GM12878 (cell line): ENCODE data around the gene IL11. TPM values are rescaled to one million over a fixed set of nuclear protein-coding genes. Genes with fewer than 3 reads are reported as not detected.

ENCODE experiments used
- ATAC-seq: fragments of 200-7000 bp; cut with Tn5 transposase; 3 replicates; pipeline ENCODE4 v1.9.1; 2020; ENCODE audit warnings: mild to moderate bottlenecking, moderate library complexity
- BruUV-seq: library from RNA; stranded (reverse); fragments of 400-500 nt; replicated peaks from 2 replicates; lab custom pipeline; 2021; lab: Mats Ljungman, UMichigan
- CTCF ChIA-PET: fragments of 300-600 bp; sonication (Branson Sonifier 250); formaldehyde crosslinking; extraction: SDS; loops from one replicate; lab custom pipeline; 2021; ENCODE audit warnings: inconsistent platforms; lab: Yijun Ruan, JAX
- POLR2A ChIA-PET: fragments of 350-600 bp; formaldehyde crosslinking; extraction: SDS; loops from one replicate; lab custom pipeline; 2021; ENCODE audit warnings: inconsistent platforms; lab: Charles Lee
- RAD21 ChIA-PET: fragments of 300-600 bp; sonication (Branson Sonifier 250); formaldehyde crosslinking; loops from one replicate; lab custom pipeline; 2023; ENCODE audit warnings: antibody characterized with exemption; ENCODE audit not compliant: unreplicated experiment; lab: Charles Lee
- SMC1A ChIA-PET: fragments of 300-600 bp; sonication (Branson Sonifier 250); formaldehyde crosslinking; loops from one replicate; lab custom pipeline; 2023; ENCODE audit not compliant: unreplicated experiment, uncharacterized antibody; lab: Charles Lee
- DNase-seq: peaks from one replicate; pipeline ENCODE4 v3.0.0-alpha.2; 2011; ENCODE audit warnings: low read depth, low spot score
- FAIRE-seq: peaks from 3 replicates; lab custom pipeline; 2011; peaks lifted over from hg19 to GRCh38; lab: Jason Lieb, UNC
- H2AFZ ChIP-seq: 2 replicates; pipeline ENCODE4 v1.6.0; 2011; ENCODE audit warnings: low read depth, low read length, control low read depth; ENCODE audit not compliant: control insufficient read depth
- H3K27ac ChIP-seq: 2 replicates; pipeline ENCODE4 v1.5.1; 2011; ENCODE audit warnings: control low read depth; ENCODE audit not compliant: control insufficient read depth, insufficient read depth
- H3K27me3 ChIP-seq, 2 experiments: replicated peaks in 1 of 2; 2 replicates each; pipeline versions ENCODE4 v1.6.0 to v1.6.1; 2011; ENCODE audit warnings: low read length in 1 of 2; ENCODE audit not compliant: control insufficient read depth in 2 of 2, insufficient read depth in 2 of 2
- H3K36me3 ChIP-seq, 2 experiments: 2 replicates each; pipeline ENCODE4 v1.5.1; 2011; ENCODE audit warnings: low read length in 1 of 2; ENCODE audit not compliant: control insufficient read depth in 2 of 2, insufficient read depth in 2 of 2
- H3K4me1 ChIP-seq: 2 replicates; pipeline ENCODE4 v1.6.1; 2011; ENCODE audit warnings: mild to moderate bottlenecking, low read length, moderate library complexity, mixed read lengths; ENCODE audit not compliant: control insufficient read depth, insufficient read depth
- H3K4me2 ChIP-seq: 2 replicates; pipeline ENCODE4 v1.6.0; 2011; ENCODE audit warnings: control low read depth; ENCODE audit not compliant: control insufficient read depth, insufficient read depth
- H3K4me3 ChIP-seq: fragments of 200-600 bp; sonication (generic); 2 replicates; pipeline ENCODE4 v1.5.1; 2016
- H3K79me2 ChIP-seq: 2 replicates; pipeline ENCODE4 v1.6.0; 2011; ENCODE audit warnings: low read length; ENCODE audit not compliant: control insufficient read depth, insufficient read depth
- H3K9ac ChIP-seq: 2 replicates; pipeline ENCODE4 v1.8.0; 2011; ENCODE audit warnings: low read length, control low read depth, mixed read lengths; ENCODE audit not compliant: control insufficient read depth, insufficient read depth
- H3K9me3 ChIP-seq: replicated peaks from 3 replicates; pipeline ENCODE4 v1.5.1; 2011; ENCODE audit warnings: mild to moderate bottlenecking, low read length; ENCODE audit not compliant: control insufficient read depth, insufficient read depth
- H4K20me1 ChIP-seq: 2 replicates; pipeline ENCODE4 v1.6.0; 2011; ENCODE audit not compliant: control insufficient read depth, insufficient read depth
- CHD4 ChIP-seq: fragments of 200-600 bp; sonication (generic); IDR thresholded peaks from 2 replicates; pipeline ENCODE4 v1.6.1; 2016; ENCODE audit warnings: mild to moderate bottlenecking
- FOXM1 ChIP-seq: IDR thresholded peaks from 2 replicates; pipeline ENCODE4 v1.6.1; 2012; ENCODE audit warnings: low read depth, mild to moderate bottlenecking, inconsistent platforms, low read length, moderate library complexity
- SMAD5 ChIP-seq: IDR thresholded peaks from 2 replicates; pipeline ENCODE4 v1.6.1; 2016; ENCODE audit warnings: antibody characterized with exemption, low read depth
- WGBS: methylation state at CpG from one replicate; pipeline ENCODE4 v1.1.6; 2016; ENCODE audit warnings: low lambda C conversion rate; ENCODE audit not compliant: insufficient replicate concordance, insufficient coverage; ENCODE audit errors: missing lambda C conversion rate; 5-methylcytosine and 5-hydroxymethylcytosine counted together
- in situ Hi-C: fragments of 300-500 bp; cut with MboI; formaldehyde crosslinking; loops from 9 replicates; pipeline ENCODE4 v1.14.3; 2018; ENCODE audit warnings: mixed read lengths
- intact Hi-C: fragments of 100-400 bp; cut with micrococcal nuclease; formaldehyde crosslinking; loops from one replicate; pipeline ENCODE4 v1.14.2; 2022; ENCODE audit not compliant: unreplicated experiment
- polyA plus RNA-seq, 11 experiments: library from polyadenylated mRNA; depleted of rRNA in 4 of 11; unstranded in 6 of 11; stranded (reverse) in 5 of 11; fragments of >200 nt; fragmentation: Nextera tagmentation in 4 of 11; fragmentation: Illumina TruSeq in 1 of 11; extraction: Ambion mirVana in 4 of 11; extraction: Trizol in 1 of 11; gene quantifications; 1 replicate in 1 of 11; 2 replicates in 10 of 11; pipeline versions ENCODE4 v1.2.1 to v1.2.3, GENCODE V29; 2011 to 2016; ENCODE audit warnings: inconsistent platforms in 2 of 11, missing spikeins in 2 of 11, low read depth in 1 of 11
- total RNA-seq, 4 experiments: library from RNA; depleted of rRNA in 3 of 4; stranded (reverse); fragments of >200 nt in 3 of 4; fragmentation: Illumina TruSeq in 1 of 4; extraction: Trizol in 1 of 4; gene quantifications; 2 replicates each; pipeline versions ENCODE4 v1.2.1 to v1.2.3, GENCODE V29; 2013 to 2021
- TF ChIP-seq, protein P1 (sequence below): IDR thresholded peaks from 2 replicates; pipeline ENCODE4 v1.6.1; 2011; ENCODE audit warnings: borderline replicate concordance, low read depth, mild to moderate bottlenecking, moderate library complexity, mixed read lengths, low read length; ENCODE audit not compliant: insufficient read depth; ENCODE audit errors: extremely low read length

Gene IL11
- total and polyA plus RNA-seq, 10 of the 15 experiments (the other 5 are each of a cell fraction or from before 2014, with no cell fraction given) = 0.15 TPM; not detected in 9

- SMC1A ChIA-PET = no interaction called here
- Histone ChIP-seq H3K9ac (no peak overlapping the region), H4K20me1 (no peaks in the 10 kb centered on the region), H2AFZ (no peak overlapping the region), H3K4me2 (no peak overlapping the region), H3K9me3 (no peaks in the 10 kb centered on the region), H3K4me1 (peaks cover 4% of the 10 kb centered on the region; the same call in 1 of the 2 replicates), H3K4me3 (no peak overlapping the region), H3K27me3 (no peaks in the 10 kb centered on the region), H3K36me3 (no peaks in the 10 kb centered on the region; a peak in 1 of 4 replicates), H3K79me2 (peaks cover 2% of the 10 kb centered on the region; the same call in 1 of the 2 replicates), H3K27ac (no peak overlapping the region)
- DNase-seq (no peak), ATAC-seq (no peak), FAIRE-seq (no peak)
- POLR2A ChIA-PET = interaction anchor here (0.7 kb wide), 1 partner anchor 720 kb away, joined by 3 read pairs; no protein-coding TSS in a partner anchor
- CTCF ChIA-PET = no interaction called here
- RAD21 ChIA-PET = no interaction called here
- TF ChIP-seq CHD4 = no peak
- TF ChIP-seq FOXM1 = no peak
- TF ChIP-seq, protein P1, sequence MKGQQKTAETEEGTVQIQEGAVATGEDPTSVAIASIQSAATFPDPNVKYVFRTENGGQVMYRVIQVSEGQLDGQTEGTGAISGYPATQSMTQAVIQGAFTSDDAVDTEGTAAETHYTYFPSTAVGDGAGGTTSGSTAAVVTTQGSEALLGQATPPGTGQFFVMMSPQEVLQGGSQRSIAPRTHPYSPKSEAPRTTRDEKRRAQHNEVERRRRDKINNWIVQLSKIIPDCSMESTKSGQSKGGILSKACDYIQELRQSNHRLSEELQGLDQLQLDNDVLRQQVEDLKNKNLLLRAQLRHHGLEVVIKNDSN = no peak
- no peak for TF ChIP-seq SMAD5
- intact Hi-C loops (no loop called here), in situ Hi-C loops (no loop called here)
- BruUV-seq = no TSS peak
- WGBS = 92% methylated on average over 43 of the region's 43 CpGs
Observed at GRCh38 chr19:55345818-55346724, 24.2 kb downstream of the IL11 start.
